Medulla oblongata (tissue), 1 donor: ENCODE data around the gene TRAF2.
A peak's percentile ranks its signal among the peaks of the same experiment; 100 is the strongest.

ENCODE experiments used
- DNase-seq: peaks from one replicate; pipeline ENCODE4 v3.0.0-alpha.2; 2015; ENCODE audit errors: extremely low spot score

Gene TRAF2

GRCh38 chr9:136847088-136847825 is 39.1 kb upstream of the TRAF2 start:
- no peak for DNase-seq

- peak; percentile 11 for DNase-seq
These were observed 38.4 kb upstream of the TRAF2 start for GRCh38 chr9:136847826-136848392.

GRCh38 chr9:136848393-136849037 is 37.8 kb upstream of the TRAF2 start:
- DNase-seq = no peak

- peak; percentile 99 for DNase-seq
These were observed 37.0 kb upstream of the TRAF2 start, which contains the start of gene PHPT1 for GRCh38 chr9:136849038-136849959. Gene PHPT1 (plus strand): TSS chr9:136849409. CDS start chr9:136849431, 22 bp downstream.

- no peak for DNase-seq
These were observed 36.1 kb upstream of the TRAF2 start for GRCh38 chr9:136849960-136850865.

- no peak for DNase-seq
These were observed 35.2 kb upstream of the TRAF2 start for GRCh38 chr9:136850866-136851775.

- no peak for DNase-seq
These were observed 34.2 kb upstream of the TRAF2 start, which contains the start of gene MAMDC4 for GRCh38 chr9:136851941-136852663. Gene MAMDC4 (plus strand): TSS chr9:136852346. CDS start chr9:136852417, 71 bp downstream.

GRCh38 chr9:136852664-136853595 is 33.4 kb upstream of the TRAF2 start:
- DNase-seq = no peak

- DNase-seq = no peak
These were observed 32.7 kb upstream of the TRAF2 start for GRCh38 chr9:136853596-136854112.

GRCh38 chr9:136854113-136854841 is 32.0 kb upstream of the TRAF2 start:
- no peak for DNase-seq

- no peak for DNase-seq
These were observed 31.4 kb upstream of the TRAF2 start for GRCh38 chr9:136854842-136855460.

GRCh38 chr9:136855461-136856078 is 30.7 kb upstream of the TRAF2 start:
- no peak for DNase-seq

- no peak for DNase-seq
These were observed 30.2 kb upstream of the TRAF2 start for GRCh38 chr9:136856079-136856476.

- DNase-seq = no peak
These were observed 29.7 kb upstream of the TRAF2 start for GRCh38 chr9:136856541-136857141.

- no peak for DNase-seq
These were observed 29.1 kb upstream of the TRAF2 start for GRCh38 chr9:136857166-136857565.
